ENCODE results near the gene CDCA7. TPM values are rescaled to one million over a fixed set of nuclear protein-coding genes. Genes with fewer than 3 reads are reported as not detected.
A peak's percentile ranks its signal among the peaks of the same experiment; 100 is the strongest.

Gene CDCA7
- polyA plus RNA-seq, 1 donor from 2014 or later: 0.27 TPM

DNA sequence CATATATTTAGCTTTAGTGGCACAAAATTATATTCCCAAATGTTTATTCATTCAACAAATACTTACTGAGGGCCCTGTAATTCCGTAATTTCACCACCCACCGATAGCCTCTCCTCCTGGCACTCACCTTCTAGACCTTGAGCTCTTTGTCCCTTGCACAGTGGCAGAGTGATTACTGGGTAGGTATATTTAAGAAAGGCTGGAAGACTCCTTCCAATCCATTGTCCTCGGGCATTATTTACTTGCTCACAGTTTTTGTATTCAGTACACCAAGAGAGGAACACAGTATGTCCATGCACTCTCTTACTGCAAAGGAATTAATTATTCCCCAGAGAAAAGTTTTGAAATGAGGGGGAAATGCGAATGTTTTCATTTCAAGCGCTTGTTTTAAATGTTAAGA lies 1.1 kb upstream of the CDCA7 start:
- peaks cover 51% of the 10 kb centered on the region for H3K27me3 ChIP-seq (ENCODE audit: insufficient read depth, low read depth, low read length)
- no peak overlapping the region for H3K4me3 ChIP-seq (ENCODE audit: low read length)
- H4K20me1 ChIP-seq (ENCODE audit: insufficient read depth): no peaks in the 10 kb centered on the region
- no peak overlapping the region for H3K27ac ChIP-seq (ENCODE audit: low read length)
- H3K9ac ChIP-seq (ENCODE audit: low read length): no peak overlapping the region
- peaks cover 3% of the 10 kb centered on the region for H3F3A ChIP-seq (ENCODE audit: insufficient read depth, low read length, poor library complexity, severe bottlenecking)
- no peak overlapping the region for H3K4me2 ChIP-seq (ENCODE audit: low read length)
- no peak overlapping the region for H2AFZ ChIP-seq (ENCODE audit: low read depth, low read length)
- H3K79me2 ChIP-seq (replicated peaks; ENCODE audit: insufficient read depth, low read length): peaks cover 12% of the 10 kb centered on the region
- H3K36me3 ChIP-seq (ENCODE audit: insufficient read depth, low read length): no peaks in the 10 kb centered on the region
- peaks cover 3% of the 10 kb centered on the region for H3K9me3 ChIP-seq (ENCODE audit: low read length)
- TF ChIP-seq MXI1 (conservative IDR thresholded peaks at IDR 0.05; ENCODE audit: poor library complexity, severe bottlenecking): no peak
- no peak for TF ChIP-seq TAF1 (IDR thresholded peaks at IDR 0.05; ENCODE audit: low read depth)
- TF ChIP-seq RAD21 (conservative IDR thresholded peaks at IDR 0.05): no peak
- TF ChIP-seq, protein P1, sequence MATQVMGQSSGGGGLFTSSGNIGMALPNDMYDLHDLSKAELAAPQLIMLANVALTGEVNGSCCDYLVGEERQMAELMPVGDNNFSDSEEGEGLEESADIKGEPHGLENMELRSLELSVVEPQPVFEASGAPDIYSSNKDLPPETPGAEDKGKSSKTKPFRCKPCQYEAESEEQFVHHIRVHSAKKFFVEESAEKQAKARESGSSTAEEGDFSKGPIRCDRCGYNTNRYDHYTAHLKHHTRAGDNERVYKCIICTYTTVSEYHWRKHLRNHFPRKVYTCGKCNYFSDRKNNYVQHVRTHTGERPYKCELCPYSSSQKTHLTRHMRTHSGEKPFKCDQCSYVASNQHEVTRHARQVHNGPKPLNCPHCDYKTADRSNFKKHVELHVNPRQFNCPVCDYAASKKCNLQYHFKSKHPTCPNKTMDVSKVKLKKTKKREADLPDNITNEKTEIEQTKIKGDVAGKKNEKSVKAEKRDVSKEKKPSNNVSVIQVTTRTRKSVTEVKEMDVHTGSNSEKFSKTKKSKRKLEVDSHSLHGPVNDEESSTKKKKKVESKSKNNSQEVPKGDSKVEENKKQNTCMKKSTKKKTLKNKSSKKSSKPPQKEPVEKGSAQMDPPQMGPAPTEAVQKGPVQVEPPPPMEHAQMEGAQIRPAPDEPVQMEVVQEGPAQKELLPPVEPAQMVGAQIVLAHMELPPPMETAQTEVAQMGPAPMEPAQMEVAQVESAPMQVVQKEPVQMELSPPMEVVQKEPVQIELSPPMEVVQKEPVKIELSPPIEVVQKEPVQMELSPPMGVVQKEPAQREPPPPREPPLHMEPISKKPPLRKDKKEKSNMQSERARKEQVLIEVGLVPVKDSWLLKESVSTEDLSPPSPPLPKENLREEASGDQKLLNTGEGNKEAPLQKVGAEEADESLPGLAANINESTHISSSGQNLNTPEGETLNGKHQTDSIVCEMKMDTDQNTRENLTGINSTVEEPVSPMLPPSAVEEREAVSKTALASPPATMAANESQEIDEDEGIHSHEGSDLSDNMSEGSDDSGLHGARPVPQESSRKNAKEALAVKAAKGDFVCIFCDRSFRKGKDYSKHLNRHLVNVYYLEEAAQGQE (IDR thresholded peaks at IDR 0.05; ENCODE audit: borderline replicate concordance): no peak
- no peak for TF ChIP-seq EZH2 (IDR thresholded peaks at IDR 0.05; ENCODE audit: borderline replicate concordance, insufficient read depth, low read length, poor library complexity, severe bottlenecking)
- no peak for TF ChIP-seq SMC3 (conservative IDR thresholded peaks at IDR 0.05; ENCODE audit: poor library complexity)
- TF ChIP-seq, protein P2, sequence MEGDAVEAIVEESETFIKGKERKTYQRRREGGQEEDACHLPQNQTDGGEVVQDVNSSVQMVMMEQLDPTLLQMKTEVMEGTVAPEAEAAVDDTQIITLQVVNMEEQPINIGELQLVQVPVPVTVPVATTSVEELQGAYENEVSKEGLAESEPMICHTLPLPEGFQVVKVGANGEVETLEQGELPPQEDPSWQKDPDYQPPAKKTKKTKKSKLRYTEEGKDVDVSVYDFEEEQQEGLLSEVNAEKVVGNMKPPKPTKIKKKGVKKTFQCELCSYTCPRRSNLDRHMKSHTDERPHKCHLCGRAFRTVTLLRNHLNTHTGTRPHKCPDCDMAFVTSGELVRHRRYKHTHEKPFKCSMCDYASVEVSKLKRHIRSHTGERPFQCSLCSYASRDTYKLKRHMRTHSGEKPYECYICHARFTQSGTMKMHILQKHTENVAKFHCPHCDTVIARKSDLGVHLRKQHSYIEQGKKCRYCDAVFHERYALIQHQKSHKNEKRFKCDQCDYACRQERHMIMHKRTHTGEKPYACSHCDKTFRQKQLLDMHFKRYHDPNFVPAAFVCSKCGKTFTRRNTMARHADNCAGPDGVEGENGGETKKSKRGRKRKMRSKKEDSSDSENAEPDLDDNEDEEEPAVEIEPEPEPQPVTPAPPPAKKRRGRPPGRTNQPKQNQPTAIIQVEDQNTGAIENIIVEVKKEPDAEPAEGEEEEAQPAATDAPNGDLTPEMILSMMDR (IDR thresholded peaks at IDR 0.05; ENCODE audit: poor library complexity, severe bottlenecking): no peak
- no peak for TF ChIP-seq POLR2AphosphoS5 (IDR thresholded peaks at IDR 0.05)
- TF ChIP-seq EP300 (conservative IDR thresholded peaks at IDR 0.05; ENCODE audit: poor library complexity, severe bottlenecking): no peak
- H3K9me2 ChIP-seq (ENCODE audit: insufficient read depth, low read length): no peaks in the 10 kb centered on the region

DNA sequence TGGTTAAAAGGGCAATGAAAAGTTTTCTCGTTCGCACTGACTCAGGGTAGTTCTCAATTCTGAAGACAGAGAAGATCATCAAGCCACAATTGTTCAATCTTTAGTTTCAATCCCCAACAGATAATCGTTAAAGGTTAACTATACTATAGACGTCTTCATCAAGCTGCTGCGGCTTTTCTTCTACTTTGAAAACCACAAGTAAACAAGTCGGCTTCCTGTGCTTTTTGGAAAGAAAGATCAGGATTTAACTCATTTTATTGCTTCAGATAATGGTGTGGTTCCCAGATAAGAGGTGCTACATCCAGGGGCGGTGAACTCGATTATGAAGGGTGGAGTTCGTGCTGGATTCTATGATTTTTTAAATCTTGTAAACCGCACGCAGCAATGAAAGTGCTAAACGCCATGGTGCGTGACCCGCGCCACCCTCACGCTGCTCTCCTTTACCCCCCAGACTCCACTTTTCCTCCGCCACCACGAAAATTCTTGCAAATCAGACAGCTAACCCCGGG lies 545 bp upstream of the CDCA7 start:
- H3K4me3 ChIP-seq (ENCODE audit: low read length): peak overlapping the region; percentile 78
- H2AFZ ChIP-seq (ENCODE audit: low read depth, low read length): no peak overlapping the region
- peaks cover 12% of the 10 kb centered on the region for H3K79me2 ChIP-seq (replicated peaks; ENCODE audit: insufficient read depth, low read length)
- H3F3A ChIP-seq (ENCODE audit: insufficient read depth, low read length, poor library complexity, severe bottlenecking): peaks cover 3% of the 10 kb centered on the region
- TF ChIP-seq POLR2AphosphoS5 (IDR thresholded peaks at IDR 0.05) (peak; percentile 64), EZH2 (IDR thresholded peaks at IDR 0.05; ENCODE audit: borderline replicate concordance, insufficient read depth, low read length, poor library complexity, severe bottlenecking) (no peak)
- H3K36me3 ChIP-seq (ENCODE audit: insufficient read depth, low read length): no peaks in the 10 kb centered on the region
- H3K27me3 ChIP-seq (ENCODE audit: insufficient read depth, low read depth, low read length): peaks cover 51% of the 10 kb centered on the region
- peak overlapping the region; percentile 63 for H3K4me2 ChIP-seq (ENCODE audit: low read length)
- no peak overlapping the region for H3K27ac ChIP-seq (ENCODE audit: low read length)
- H4K20me1 ChIP-seq (ENCODE audit: insufficient read depth): no peaks in the 10 kb centered on the region
- H3K9ac ChIP-seq (ENCODE audit: low read length): peak overlapping the region; percentile 42
- H3K9me3 ChIP-seq (ENCODE audit: low read length): peaks cover 3% of the 10 kb centered on the region
- no peaks in the 10 kb centered on the region for H3K9me2 ChIP-seq (ENCODE audit: insufficient read depth, low read length)
